HepG2 (cell line): Measurements from ENCODE around the gene TNIP1. TPM values are rescaled to one million over a fixed set of nuclear protein-coding genes. Genes with fewer than 3 reads are reported as not detected.

ENCODE experiments used
- ATAC-seq: fragments of 200-7000 bp; cut with Tn5 transposase; 3 replicates; pipeline ENCODE4 v1.9.1; 2020; ENCODE audit warnings: mild to moderate bottlenecking, moderate library complexity
- BruUV-seq: library from RNA; stranded (reverse); fragments of 400-500 nt; replicated peaks from 2 replicates; lab custom pipeline; 2021; lab: Mats Ljungman, UMichigan
- CTCF ChIA-PET: fragments of 300-600 bp; formaldehyde crosslinking; extraction: SDS; loops from one replicate; lab custom pipeline; 2021; ENCODE audit warnings: low total read pairs, inconsistent platforms, low intra/inter-chr PET ratio; lab: Yijun Ruan, JAX
- POLR2A ChIA-PET: fragments of 350-600 bp; sonication (Branson Sonifier 250); formaldehyde crosslinking; loops from one replicate; lab custom pipeline; 2020; ENCODE audit warnings: antibody characterized with exemption, inconsistent platforms; lab: Yijun Ruan, JAX
- DNase-seq: peaks from one replicate; pipeline ENCODE4 v3.0.0-alpha.2; 2015; ENCODE audit warnings: low spot score
- FAIRE-seq: peaks from 3 replicates; lab custom pipeline; 2011; peaks lifted over from hg19 to GRCh38; lab: Jason Lieb, UNC
- H2AFZ ChIP-seq: one replicate; pipeline ENCODE4 v1.6.1; 2011; ENCODE audit warnings: low read length, inconsistent platforms
- H3K27ac ChIP-seq: fragments of 300-600 bp; 3 replicates; pipeline ENCODE4 v1.8.0; 2011; ENCODE audit warnings: mixed run types, mild to moderate bottlenecking, mixed read lengths, low read length, inconsistent platforms; ENCODE audit not compliant: insufficient read depth; ENCODE audit errors: extremely low read length
- H3K27me3 ChIP-seq, 2 experiments: fragments of 200-600 bp in 1 of 2; 2 replicates in 1 of 2; 3 replicates in 1 of 2; pipeline versions ENCODE4 v1.6.0 to v1.8.0; 2011; ENCODE audit warnings: low read length in 2 of 2, mild to moderate bottlenecking in 2 of 2, moderate library complexity in 2 of 2, inconsistent platforms in 1 of 2; ENCODE audit not compliant: insufficient read depth in 2 of 2, control insufficient read depth in 1 of 2
- H3K36me3 ChIP-seq, 2 experiments: fragments of 200-600 bp in 1 of 2; replicated peaks in 1 of 2; 2 replicates in 1 of 2; 3 replicates in 1 of 2; pipeline versions ENCODE4 v1.5.1 to v1.8.0; 2011; ENCODE audit warnings: low read length in 2 of 2, inconsistent platforms in 1 of 2; ENCODE audit not compliant: insufficient read depth in 2 of 2, control insufficient read depth in 1 of 2
- H3K4me1 ChIP-seq: 2 replicates; pipeline ENCODE4 v1.5.1; 2012; ENCODE audit warnings: low read length, inconsistent platforms; ENCODE audit not compliant: insufficient read depth
- H3K4me2 ChIP-seq: 2 replicates; pipeline ENCODE4 v1.6.0; 2011; ENCODE audit warnings: low read depth, low read length, inconsistent platforms
- H3K4me3 ChIP-seq, 3 experiments: fragments of 200-600 bp in 1 of 3; sonication (generic), shearing (Covaris generic) in 1 of 3; replicated peaks in 1 of 3; 2 replicates each; pipeline ENCODE4 v1.5.1; 2011 to 2016; ENCODE audit warnings: low read length in 3 of 3, inconsistent platforms in 2 of 3, low read depth in 2 of 3, mild to moderate bottlenecking in 2 of 3, control low read depth in 1 of 3, mixed read lengths in 1 of 3; ENCODE audit not compliant: insufficient read depth in 1 of 3
- H3K79me2 ChIP-seq: one replicate; pipeline ENCODE4 v1.6.1; 2011; ENCODE audit warnings: low read length, inconsistent platforms; ENCODE audit not compliant: insufficient read depth
- H3K9ac ChIP-seq: 2 replicates; pipeline ENCODE4 v1.6.0; 2011; ENCODE audit warnings: mild to moderate bottlenecking, low read depth, low read length, inconsistent platforms; ENCODE audit not compliant: insufficient read depth
- H3K9me3 ChIP-seq: 2 replicates; pipeline ENCODE4 v1.5.1; 2012; ENCODE audit warnings: mild to moderate bottlenecking, low read length
- H4K20me1 ChIP-seq: 2 replicates; pipeline ENCODE4 v1.6.0; 2011; ENCODE audit warnings: inconsistent platforms, mild to moderate bottlenecking, low read length, moderate library complexity; ENCODE audit not compliant: insufficient read depth
- ARID4A ChIP-seq: sonication (generic); formaldehyde crosslinking; IDR thresholded peaks from 2 replicates; pipeline ENCODE4 v1.5.0; 2020; ENCODE audit warnings: mild to moderate bottlenecking, missing genetic modification reagents, borderline replicate concordance
- BCL3 ChIP-seq: sonication (generic); formaldehyde crosslinking; IDR thresholded peaks from 2 replicates; pipeline ENCODE4 v1.5.1; 2020; ENCODE audit warnings: mild to moderate bottlenecking, missing genetic modification reagents, moderate library complexity
- BRD4 ChIP-seq: sonication (generic); formaldehyde crosslinking; IDR thresholded peaks from 2 replicates; pipeline ENCODE4 v1.4.0; 2020; ENCODE audit warnings: missing genetic modification reagents
- CCDC6 ChIP-seq: sonication (generic); formaldehyde crosslinking; IDR thresholded peaks from 2 replicates; pipeline ENCODE4 v1.8.1; 2022; ENCODE audit warnings: mild to moderate bottlenecking, missing genetic modification reagents, moderate library complexity
- KAT2B ChIP-seq: fragments of 150-350 bp; IDR thresholded peaks from 2 replicates; pipeline ENCODE4 v1.6.1; 2014; ENCODE audit warnings: low read depth, low read length, borderline replicate concordance
- ZBTB25 ChIP-seq: IDR thresholded peaks from 2 replicates; pipeline ENCODE4 v1.6.1; 2018; ENCODE audit warnings: missing genetic modification reagents
- ZKSCAN5 ChIP-seq: sonication (generic); formaldehyde crosslinking; IDR thresholded peaks from 2 replicates; pipeline ENCODE4 v1.5.1; 2020; ENCODE audit warnings: mild to moderate bottlenecking, missing genetic modification reagents
- ZNF143 ChIP-seq: sonication (generic); formaldehyde crosslinking; IDR thresholded peaks from 2 replicates; pipeline ENCODE4 v1.4.0; 2020; ENCODE audit warnings: missing genetic modification reagents
- ZNF441 ChIP-seq: sonication (generic); formaldehyde crosslinking; IDR thresholded peaks from 2 replicates; pipeline ENCODE4 v1.7.0; 2021; ENCODE audit warnings: missing genetic modification reagents, borderline replicate concordance
- ZNF576 ChIP-seq: sonication (generic); formaldehyde crosslinking; IDR thresholded peaks from 2 replicates; pipeline ENCODE4 v1.4.0; 2020; ENCODE audit warnings: mild to moderate bottlenecking, missing genetic modification reagents
- ZZZ3 ChIP-seq: sonication (generic); formaldehyde crosslinking; IDR thresholded peaks from 2 replicates; pipeline ENCODE4 v1.4.0; 2020; ENCODE audit warnings: missing genetic modification reagents, mild to moderate bottlenecking, borderline replicate concordance
- WGBS: methylation state at CpG from one replicate; pipeline ENCODE4 v1.1.6; 2017; ENCODE audit warnings: low lambda C conversion rate; 5-methylcytosine and 5-hydroxymethylcytosine counted together
- in situ Hi-C: cut with HindIII; loops from 2 replicates; pipeline ENCODE4 v1.10.0; 2017; ENCODE audit warnings: low pct_unique_long_range_greater_than_20kb; ENCODE audit not compliant: extremely low pct_ligation_motif_present
- intact Hi-C: fragments of 100-400 bp; cut with micrococcal nuclease; formaldehyde crosslinking; loops from one replicate; pipeline ENCODE4 v1.10.0; 2022; ENCODE audit not compliant: unreplicated experiment
- polyA plus RNA-seq, 8 experiments: library from polyadenylated mRNA; depleted of rRNA in 3 of 8; stranded (reverse) in 7 of 8; unstranded in 1 of 8; fragments of >200 nt; fragmentation: Illumina TruSeq in 4 of 8; extraction: Trizol in 4 of 8; gene quantifications; 2 replicates each; pipeline versions ENCODE4 v1.2.1 to v1.2.3, GENCODE V29; 2011 to 2016; ENCODE audit warnings: low read depth in 4 of 8, missing spikeins in 1 of 8, mixed read lengths in 1 of 8; ENCODE audit not compliant: insufficient read depth in 1 of 8
- total RNA-seq, 5 experiments: library from RNA; depleted of rRNA; stranded (reverse); fragments of >200 nt; fragmentation: Illumina TruSeq; extraction: Trizol; gene quantifications; 2 replicates each; pipeline ENCODE4 v1.2.3, GENCODE V29; 2016; ENCODE audit warnings: low read depth in 1 of 5

TNIP1 gene
- total and polyA plus RNA-seq, 2 of the 13 experiments (the other 11 are each of a cell fraction or from before 2014, with no cell fraction given): 26.2 to 45.9 TPM

DNA sequence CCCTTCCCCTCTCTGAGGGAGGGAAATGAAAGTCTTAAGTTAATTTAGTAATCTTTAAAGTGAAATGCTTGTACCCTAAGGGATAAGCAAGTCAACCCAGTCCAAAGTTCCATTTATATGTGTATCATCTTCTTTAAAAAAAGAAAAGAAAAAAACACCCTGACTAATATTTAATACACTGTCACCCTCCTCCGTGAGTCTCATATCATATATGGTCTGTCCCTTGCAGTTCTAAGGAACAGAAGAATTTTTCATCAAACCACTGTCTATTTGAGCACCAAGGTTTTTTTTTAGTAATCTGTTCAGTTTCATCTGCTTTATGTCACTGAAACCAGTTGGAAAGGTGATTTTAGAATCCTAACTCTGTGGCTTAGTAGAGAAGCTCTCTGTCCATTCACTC is 15.2 kb downstream of the TNIP1 start:
- H2AFZ ChIP-seq: no peak overlapping the region
- WGBS: 100% methylated on average over 1 of the region's 1 CpG
- no TSS peak for BruUV-seq
- H4K20me1 ChIP-seq: peaks cover 62% of the 10 kb centered on the region; the same call in 1 of the 2 replicates
- H3K4me2 ChIP-seq: no peak overlapping the region
- ATAC-seq (no peak), FAIRE-seq (no peak), DNase-seq (no peak)
- no peaks in the 10 kb centered on the region for H3K9me3 ChIP-seq
- intact Hi-C loops (no loop called here), in situ Hi-C loops (no loop called here)
- ChIA-PET POLR2A (no interaction called here), CTCF (no interaction called here)
- peaks cover 33 to 65% of the 10 kb centered on the region in 2 experiments for H3K36me3 ChIP-seq
- peaks cover 42% of the 10 kb centered on the region for H3K4me1 ChIP-seq
- no peak overlapping the region for H3K27ac ChIP-seq
- TF ChIP-seq BRD4 (CRISPR knock-in tag) (no peak), KAT2B (no peak), ZNF441 (CRISPR knock-in tag) (no peak), BCL3 (no peak), ZNF576 (CRISPR knock-in tag) (no peak)
- H3K9ac ChIP-seq: no peak overlapping the region
- H3K27me3 ChIP-seq: no peaks in the 10 kb centered on the region
- H3K79me2 ChIP-seq: peaks cover 62% of the 10 kb centered on the region
- no peak overlapping the region for H3K4me3 ChIP-seq

GRCh38 chr5:151064916-151065499 is 15.8 kb downstream of the TNIP1 start:
- intact Hi-C loops: no loop called here

More at GRCh38 chr5:151064916-151065499, 15.8 kb downstream of the TNIP1 start:
- DNase-seq (no peak), FAIRE-seq (no peak)
- no peaks in the 10 kb centered on the region for H3K9me3 ChIP-seq
- H3K36me3 ChIP-seq: peaks cover 35 to 71% of the 10 kb centered on the region in 2 experiments
- no peaks in the 10 kb centered on the region for H3K27me3 ChIP-seq
- ChIA-PET CTCF (no interaction called here), POLR2A (no interaction called here)
- no peak overlapping the region for H3K4me3 ChIP-seq
- H4K20me1 ChIP-seq: peaks cover 60% of the 10 kb centered on the region; the same call in 1 of the 2 replicates
- no peak overlapping the region for H3K27ac ChIP-seq
- no peak overlapping the region for H3K4me2 ChIP-seq
- H3K4me1 ChIP-seq: peaks cover 36% of the 10 kb centered on the region
- no peak for TF ChIP-seq ZZZ3
- TF ChIP-seq ZKSCAN5 (CRISPR knock-in tag): no peak
- no peak for TF ChIP-seq ZBTB25 (CRISPR knock-in tag)
- TF ChIP-seq ZNF143 (CRISPR knock-in tag): no peak
- TF ChIP-seq ARID4A (CRISPR knock-in tag): no peak
- TF ChIP-seq CCDC6: no peak
- TF ChIP-seq, all 625 proteins: peak for 0
- in situ Hi-C loops: no loop called here
- WGBS: 97% methylated on average over 12 of the region's 12 CpGs
- Histone ChIP-seq H3K9ac (no peak overlapping the region), H3K79me2 (peaks cover 56% of the 10 kb centered on the region), H2AFZ (no peak overlapping the region)
- BruUV-seq: no TSS peak
- ATAC-seq: no peak
